ENCODE data around the gene PCK2. TPM values are rescaled to one million over a fixed set of nuclear protein-coding genes. Genes with fewer than 3 reads are reported as not detected.

Gene PCK2
- total and polyA plus RNA-seq, 2 of the 13 experiments (the other 11 are each of a cell fraction or from before 2014, with no cell fraction given): 129 to 272 TPM

GRCh38 chr14:24068711-24069410 lies 25.2 kb upstream of the PCK2 start (continued):
- TF ChIP-seq ZHX1 (CRISPR knock-in tag; IDR thresholded peaks at IDR 0.05; ENCODE audit: low read depth) (0 out of 2 replicates have a peak, but pooled peaks have one; percentile 45), ZNF225 (CRISPR knock-in tag; IDR thresholded peaks at IDR 0.05) (peak; percentile 65; the same call in 1 of the 2 replicates), MTA1 (CRISPR knock-in tag; IDR thresholded peaks at IDR 0.05; ENCODE audit: borderline replicate concordance) (peak; percentile 20; the same call in 1 of the 2 replicates), ZNF556 (CRISPR knock-in tag; IDR thresholded peaks at IDR 0.05; ENCODE audit: borderline replicate concordance) (no peak), CBX2 (IDR thresholded peaks at IDR 0.05; ENCODE audit: low read depth, low read length) (no peak), CBX2 (CRISPR knock-in tag; IDR thresholded peaks at IDR 0.05; ENCODE audit: low read depth) (no peak), HBP1 (CRISPR knock-in tag; IDR thresholded peaks at IDR 0.05; ENCODE audit: low read depth) (no peak), ZBTB40 (IDR thresholded peaks at IDR 0.05) (no peak), ZBTB40 (CRISPR knock-in tag; IDR thresholded peaks at IDR 0.05) (0 out of 2 replicates have a peak, but pooled peaks have one; percentile 22), POLR2AphosphoS2 (IDR thresholded peaks at IDR 0.05; ENCODE audit: low read depth, low read length) (no peak), HNRNPLL (IDR thresholded peaks at IDR 0.05; ENCODE audit: low read depth, low read length, poor library complexity, severe bottlenecking) (peak; percentile 14), YY1 (IDR thresholded peaks at IDR 0.05; ENCODE audit: insufficient read depth, insufficient replicate concordance, low read depth, low read length) (peak; percentile 9), ZNF800 (CRISPR knock-in tag; IDR thresholded peaks at IDR 0.05) (no peak)
